MCF 10A (cell line): ENCODE results near the gene PNPLA3. TPM values are rescaled to one million over a fixed set of nuclear protein-coding genes. Genes with fewer than 3 reads are reported as not detected.

Experiments used
- BruUV-seq: library from RNA; stranded (reverse); fragments of 400-500 nt; replicated peaks from 2 replicates; lab custom pipeline; 2021; lab: Mats Ljungman, UMichigan
- CTCF ChIA-PET: fragments of 300-600 bp; sonication (Branson Sonifier 250); formaldehyde crosslinking; extraction: SDS; loops from one replicate; lab custom pipeline; 2021; ENCODE audit warnings: antibody characterized with exemption, inconsistent platforms; lab: Yijun Ruan, JAX
- POLR2A ChIA-PET: fragments of 300-600, 350-650 bp; sonication (Branson Sonifier 250); formaldehyde crosslinking; extraction: SDS; loops from one replicate; lab custom pipeline; 2020; ENCODE audit warnings: antibody characterized with exemption, inconsistent platforms; lab: Yijun Ruan, JAX
- DNase-seq: peaks from one replicate; pipeline ENCODE4 v3.0.0-alpha.2; 2018; ENCODE audit not compliant: unreplicated experiment
- H3K27ac Mint-ChIP-seq: one replicate; pipeline ENCODE4 v1.8.0; 2022; ENCODE audit warnings: mild to moderate bottlenecking, low read depth, mixed read lengths; ENCODE audit not compliant: unreplicated experiment
- H3K27me3 Mint-ChIP-seq: one replicate; pipeline ENCODE4 v1.8.0; 2022; ENCODE audit warnings: mixed read lengths; ENCODE audit not compliant: insufficient read depth, unreplicated experiment
- H3K36me3 Mint-ChIP-seq: one replicate; pipeline ENCODE4 v1.8.0; 2022; ENCODE audit warnings: mild to moderate bottlenecking, moderate library complexity, mixed read lengths; ENCODE audit not compliant: insufficient read depth, unreplicated experiment
- H3K4me1 Mint-ChIP-seq: one replicate; pipeline ENCODE4 v1.8.0; 2022; ENCODE audit warnings: mixed read lengths; ENCODE audit not compliant: insufficient read depth, unreplicated experiment
- H3K4me3 Mint-ChIP-seq: one replicate; pipeline ENCODE4 v1.8.0; 2022; ENCODE audit warnings: mild to moderate bottlenecking, moderate library complexity, mixed read lengths; ENCODE audit not compliant: unreplicated experiment
- H3K9me3 Mint-ChIP-seq: one replicate; pipeline ENCODE4 v1.8.0; 2022; ENCODE audit warnings: mixed read lengths; ENCODE audit not compliant: unreplicated experiment
- intact Hi-C: fragments of 100-400 bp; cut with micrococcal nuclease; formaldehyde crosslinking; loops from 2 replicates; pipeline ENCODE4 v1.14.1; 2022
- total RNA-seq: library from RNA; stranded (reverse); gene quantifications from 2 replicates; pipeline ENCODE4 v1.2.3, GENCODE V29; 2022
- TF ChIP-seq, protein P1 (sequence below): fragments of 200-600 bp; IDR thresholded peaks from one replicate; pipeline ENCODE4 v1.8.0; 2022; ENCODE audit warnings: antibody characterized with exemption, mild to moderate bottlenecking; ENCODE audit not compliant: unreplicated experiment

Gene PNPLA3
- total RNA-seq, 1 experiment from 2014 or later, result 4.2 TPM

- Mint-ChIP-seq H3K9me3 (no peaks in the 10 kb centered on the region), H3K27me3 (no peaks in the 10 kb centered on the region), H3K36me3 (peaks cover 67% of the 10 kb centered on the region), H3K27ac (no peak overlapping the region), H3K4me3 (no peak overlapping the region), H3K4me1 (no peaks in the 10 kb centered on the region)
- POLR2A ChIA-PET, result no interaction called here
- intact Hi-C loops, result no loop called here
- no peak for DNase-seq
- no TSS peak for BruUV-seq
- TF ChIP-seq, protein P1, sequence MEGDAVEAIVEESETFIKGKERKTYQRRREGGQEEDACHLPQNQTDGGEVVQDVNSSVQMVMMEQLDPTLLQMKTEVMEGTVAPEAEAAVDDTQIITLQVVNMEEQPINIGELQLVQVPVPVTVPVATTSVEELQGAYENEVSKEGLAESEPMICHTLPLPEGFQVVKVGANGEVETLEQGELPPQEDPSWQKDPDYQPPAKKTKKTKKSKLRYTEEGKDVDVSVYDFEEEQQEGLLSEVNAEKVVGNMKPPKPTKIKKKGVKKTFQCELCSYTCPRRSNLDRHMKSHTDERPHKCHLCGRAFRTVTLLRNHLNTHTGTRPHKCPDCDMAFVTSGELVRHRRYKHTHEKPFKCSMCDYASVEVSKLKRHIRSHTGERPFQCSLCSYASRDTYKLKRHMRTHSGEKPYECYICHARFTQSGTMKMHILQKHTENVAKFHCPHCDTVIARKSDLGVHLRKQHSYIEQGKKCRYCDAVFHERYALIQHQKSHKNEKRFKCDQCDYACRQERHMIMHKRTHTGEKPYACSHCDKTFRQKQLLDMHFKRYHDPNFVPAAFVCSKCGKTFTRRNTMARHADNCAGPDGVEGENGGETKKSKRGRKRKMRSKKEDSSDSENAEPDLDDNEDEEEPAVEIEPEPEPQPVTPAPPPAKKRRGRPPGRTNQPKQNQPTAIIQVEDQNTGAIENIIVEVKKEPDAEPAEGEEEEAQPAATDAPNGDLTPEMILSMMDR, result no peak
- CTCF ChIA-PET, result interaction anchor here (0.6 to 2.0 kb wide), 3 partner anchors 18 to 20 kb away, joined by 4 to 6 read pairs (median 5); no protein-coding TSS in a partner anchor
Measured at GRCh38 chr22:43975041-43975440, 51.4 kb downstream of the PNPLA3 start.

DNA sequence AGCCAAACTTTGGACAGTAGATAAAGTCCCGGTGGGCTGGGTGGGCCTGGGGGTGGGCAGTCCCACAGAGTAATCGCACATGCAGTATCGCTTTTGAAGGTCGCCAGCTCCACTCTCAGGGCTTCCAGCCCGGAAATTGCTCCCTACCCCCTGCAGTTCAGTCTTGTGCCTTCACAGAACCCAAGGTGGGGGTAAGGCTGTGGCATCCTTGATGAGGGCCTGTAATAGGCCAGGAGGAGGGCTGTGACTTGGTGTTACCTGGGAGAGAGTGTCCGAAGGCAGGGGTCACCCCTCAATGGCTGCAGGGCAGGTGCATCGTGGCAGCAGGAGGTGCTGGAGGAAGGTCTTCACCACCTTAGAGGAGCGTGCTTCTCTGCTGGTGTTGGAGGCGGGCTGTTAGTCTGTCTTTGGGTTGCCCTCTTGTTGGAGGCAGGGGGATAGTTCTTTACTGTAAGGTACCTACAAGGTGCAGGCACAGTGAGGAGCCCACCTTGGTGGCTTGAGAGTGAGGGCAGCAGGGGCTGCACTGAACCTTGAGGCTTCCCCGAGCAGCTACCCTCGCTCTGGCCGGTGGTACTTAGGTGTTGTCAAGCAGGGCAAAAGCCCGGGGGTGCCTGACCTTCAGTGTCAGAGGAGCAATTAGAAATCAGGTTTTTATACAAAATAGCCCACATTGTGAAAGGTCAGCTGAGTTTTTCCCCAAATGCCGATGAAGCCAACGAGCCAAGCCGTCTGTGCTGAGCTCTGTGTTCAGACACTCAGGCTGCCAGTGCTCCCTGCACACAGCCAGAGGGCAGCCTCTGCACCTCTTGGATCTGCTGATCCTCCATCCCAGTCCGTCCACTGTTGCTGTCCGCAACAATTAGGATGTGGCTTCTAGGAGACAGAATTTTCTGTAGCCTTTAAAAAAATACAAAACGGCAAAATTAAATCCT, 53.5 kb downstream of the PNPLA3 start:
- H3K4me3 Mint-ChIP-seq, result no peak overlapping the region
- CTCF ChIA-PET, result interaction anchor here (1.1 to 1.7 kb wide), 3 partner anchors 13 to 16 kb away, joined by 3 to 10 read pairs (median 6); no protein-coding TSS in a partner anchor

DNA sequence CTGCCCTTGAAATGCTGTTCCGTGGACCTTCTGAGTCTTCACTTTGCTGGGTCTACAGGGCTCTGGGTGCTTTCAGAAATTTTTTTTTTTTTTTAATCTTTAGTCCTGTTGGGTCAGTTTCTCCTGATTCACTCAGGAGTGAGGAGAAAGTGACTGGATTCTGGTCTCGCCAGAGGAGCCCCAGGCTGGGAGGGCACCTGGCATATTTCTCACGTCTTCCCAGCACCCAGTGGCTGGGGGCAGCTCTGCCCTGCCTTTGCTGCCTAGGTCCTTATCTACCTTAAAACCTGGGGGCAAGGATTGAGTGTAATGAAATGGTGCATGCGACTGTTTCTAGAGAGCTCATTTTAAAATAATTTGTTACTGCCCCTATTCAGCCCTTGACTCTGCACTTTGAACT, 55.0 kb downstream of the PNPLA3 start:
- POLR2A ChIA-PET, result no interaction called here
- no peak overlapping the region for H3K27ac Mint-ChIP-seq
- CTCF ChIA-PET, result interaction anchor here (1.2 to 1.3 kb wide), 2 partner anchors 9 to 11 kb away, joined by 3 to 4 read pairs; no protein-coding TSS in a partner anchor
- H3K36me3 Mint-ChIP-seq, result peaks cover 65% of the 10 kb centered on the region
- H3K4me3 Mint-ChIP-seq, result no peak overlapping the region
- TF ChIP-seq, protein P1, result no peak
- no peaks in the 10 kb centered on the region for H3K4me1 Mint-ChIP-seq
- H3K9me3 Mint-ChIP-seq, result no peaks in the 10 kb centered on the region
- H3K27me3 Mint-ChIP-seq, result no peaks in the 10 kb centered on the region
- no peak for DNase-seq
- BruUV-seq, result no TSS peak
- intact Hi-C loops, result no loop called here

More for the DNA sequence above, 53.5 kb downstream of the PNPLA3 start:
- POLR2A ChIA-PET, result no interaction called here
- no TSS peak for BruUV-seq
- TF ChIP-seq, protein P1, result no peak
- peaks cover 71% of the 10 kb centered on the region for H3K36me3 Mint-ChIP-seq
- H3K27me3 Mint-ChIP-seq, result no peaks in the 10 kb centered on the region
- H3K4me1 Mint-ChIP-seq, result no peaks in the 10 kb centered on the region
- intact Hi-C loops, result no loop called here
- H3K9me3 Mint-ChIP-seq, result no peaks in the 10 kb centered on the region
- H3K27ac Mint-ChIP-seq, result no peak overlapping the region
- DNase-seq, result no peak

GRCh38 chr22:43980579-43980978, 57.0 kb downstream of the PNPLA3 start:
- intact Hi-C loops, result no loop called here
- Mint-ChIP-seq H3K4me1 (no peaks in the 10 kb centered on the region), H3K27me3 (no peaks in the 10 kb centered on the region), H3K27ac (no peak overlapping the region), H3K36me3 (peaks cover 84% of the 10 kb centered on the region), H3K9me3 (no peaks in the 10 kb centered on the region), H3K4me3 (no peak overlapping the region)
- POLR2A ChIA-PET, result no interaction called here
- TF ChIP-seq, protein P1, result no peak
- DNase-seq, result no peak
- BruUV-seq, result no TSS peak
- CTCF ChIA-PET, result interaction anchor here (0.7 to 5.5 kb wide), 2 partner anchors 13 to 238 kb away, joined by 3 to 35 read pairs; no protein-coding TSS in a partner anchor
